GM21723 (cell line): Measurements from ENCODE around the gene IGFL3.
"Not testable (repeated sequence)": the region's sequence is repeated elsewhere in the genome, so short reads cannot be mapped to it uniquely, and the experiment has no call there.

Source experiments
- ATAC-seq: cut with Tn5 transposase; IDR thresholded peaks from one replicate; pipeline ENCODE4 v1.9.1; 2021; ENCODE audit warnings: mild to moderate bottlenecking, moderate library complexity; ENCODE audit not compliant: unreplicated experiment

Gene IGFL3

GRCh38 chr19:46126086-46126580 lies 1.6 kb upstream of the IGFL3 start:
- ATAC-seq: no peak

- ATAC-seq: no peak
Observed at GRCh38 chr19:46125447-46125846, 959 bp upstream of the IGFL3 start.

DNA sequence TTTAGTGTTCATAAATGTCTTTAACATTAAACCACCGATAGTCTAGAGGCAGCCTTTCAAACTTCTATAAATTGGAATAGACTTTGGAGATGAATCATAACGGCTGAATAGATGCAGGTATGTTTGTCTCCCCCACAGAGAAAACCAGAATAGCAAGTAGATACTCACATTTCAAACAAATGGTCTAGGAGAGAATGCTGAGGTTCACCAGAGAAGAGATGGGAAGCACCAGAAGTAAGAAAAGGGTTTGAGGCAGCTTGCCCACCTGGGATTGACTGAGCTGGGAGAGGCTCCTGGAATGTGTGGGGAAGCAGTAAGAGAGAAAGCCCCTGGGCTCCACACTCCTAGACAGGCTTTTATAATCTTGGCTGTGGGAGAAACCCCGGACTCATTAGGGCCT lies 6.4 kb downstream of the IGFL3 start:
- ATAC-seq: no peak

- ATAC-seq: no peak
Observed at GRCh38 chr19:46116121-46116520, 8.4 kb downstream of the IGFL3 start.

DNA sequence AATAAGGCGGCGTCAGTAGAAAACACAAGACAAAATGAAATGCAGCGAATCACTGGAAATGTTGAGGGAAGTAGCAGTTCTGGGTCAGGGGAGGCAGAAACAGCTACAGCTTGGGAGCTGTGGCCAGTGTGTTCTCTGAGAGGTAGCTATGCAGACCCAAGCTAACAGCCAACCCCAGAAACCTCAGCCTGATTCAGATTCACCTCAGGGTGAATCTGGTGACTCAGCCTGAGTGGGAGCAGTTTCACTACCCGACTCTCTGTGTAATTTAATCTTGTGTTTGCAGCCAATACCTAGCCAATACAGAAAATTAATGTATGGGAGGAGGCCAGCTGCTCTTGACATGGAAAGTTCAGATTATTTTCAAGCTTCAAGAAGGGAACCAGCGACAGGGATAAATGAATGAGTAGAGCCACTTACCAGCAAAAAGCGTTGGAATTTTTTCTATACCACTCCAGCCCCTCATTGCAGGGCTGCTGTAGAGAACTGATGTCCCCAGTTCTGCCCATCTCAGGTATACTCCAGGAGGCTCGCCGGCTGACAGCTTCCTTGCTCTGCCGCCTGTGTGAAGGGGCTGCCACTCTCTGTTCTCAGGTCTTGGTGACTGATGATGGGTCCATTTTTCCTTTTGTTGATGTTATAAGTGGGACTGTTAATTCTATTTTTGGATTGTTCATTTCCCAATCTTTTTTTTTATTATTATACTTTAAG lies 8.9 kb downstream of the IGFL3 start:
- peak; percentile 63 for ATAC-seq

DNA sequence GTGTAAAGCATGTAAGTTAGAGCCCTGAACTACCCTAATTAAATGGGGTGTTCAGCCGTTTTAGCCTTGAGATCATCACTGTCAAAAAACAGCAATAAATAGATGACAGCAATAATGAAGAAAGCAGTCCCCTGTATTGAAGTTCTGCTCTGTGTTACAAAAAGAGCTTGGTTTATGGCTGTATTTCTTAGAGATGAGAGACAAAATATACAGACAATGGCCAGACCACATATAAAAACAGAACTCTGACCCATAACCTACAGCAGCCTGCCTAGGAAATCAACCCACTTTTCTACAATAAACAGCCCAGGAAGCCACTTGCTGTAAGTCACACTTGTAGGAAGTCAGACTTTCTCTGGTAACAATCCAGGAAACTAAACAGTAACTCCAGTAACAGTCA lies 10.8 kb downstream of the IGFL3 start:
- no peak for ATAC-seq

DNA sequence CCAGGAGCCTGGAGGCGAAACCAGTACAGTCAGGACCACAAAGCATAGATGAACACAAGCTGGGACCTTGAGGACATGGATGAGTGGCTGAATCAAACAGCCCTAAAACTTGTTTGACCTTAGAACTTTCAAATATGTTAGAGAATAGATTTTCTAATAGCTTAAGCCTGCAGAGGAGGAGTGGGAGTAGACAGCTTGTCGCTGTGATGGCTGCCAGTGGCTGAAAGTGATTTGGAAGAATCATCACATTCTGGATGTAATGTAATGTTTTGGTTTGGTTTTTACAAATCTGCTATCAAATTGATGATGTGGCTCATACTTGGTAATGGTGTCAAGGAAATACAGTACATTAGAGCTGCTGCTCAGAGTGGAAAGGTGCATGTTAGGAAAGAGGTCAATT lies 12.0 kb downstream of the IGFL3 start:
- ATAC-seq: no peak

DNA sequence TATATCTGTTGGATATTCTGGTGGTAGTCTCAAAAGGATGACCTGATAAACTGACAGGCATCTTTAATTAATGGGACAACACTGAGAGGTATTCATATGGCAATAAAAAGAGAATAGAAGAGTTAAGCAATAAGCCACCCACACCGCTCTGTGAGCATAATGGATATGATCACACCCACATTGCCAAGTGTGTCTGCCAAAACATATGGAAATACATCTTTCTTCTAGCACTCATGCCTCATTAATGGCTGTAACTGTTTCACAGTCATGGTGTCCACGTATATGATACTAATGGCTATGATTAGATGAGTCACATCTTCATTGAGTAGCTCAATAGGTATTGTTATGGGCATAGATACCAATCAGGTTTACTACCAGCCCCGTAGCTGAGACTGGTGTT lies 13.1 kb downstream of the IGFL3 start:
- ATAC-seq: no peak

- ATAC-seq: no peak
Observed at GRCh38 chr19:46109876-46110275, 14.6 kb downstream of the IGFL3 start.

- no peak for ATAC-seq
Observed at GRCh38 chr19:46107371-46107770, 17.1 kb downstream of the IGFL3 start.

DNA sequence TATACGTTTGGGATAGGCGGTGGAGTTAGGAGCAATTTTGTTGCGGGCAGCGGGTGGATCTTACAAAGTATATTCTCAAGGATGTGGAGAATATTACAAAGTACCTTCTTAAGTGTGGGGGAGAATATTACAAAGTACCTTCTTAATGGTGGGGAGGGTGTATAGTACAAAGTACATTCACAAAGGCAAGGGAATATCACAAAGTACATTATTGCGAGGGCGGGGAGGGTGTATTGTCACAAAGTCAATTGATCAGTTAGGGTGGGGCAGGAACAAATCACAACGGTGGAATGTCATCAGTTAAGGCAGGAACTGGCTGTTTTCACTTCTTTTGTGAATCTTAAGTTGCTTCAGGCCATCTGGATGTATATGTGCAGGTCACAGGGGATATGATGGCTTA lies 22.2 kb downstream of the IGFL3 start:
- not testable (repeated sequence) for ATAC-seq

- ATAC-seq: no peak
Observed at GRCh38 chr19:46101293-46101692, 23.2 kb downstream of the IGFL3 start.

DNA sequence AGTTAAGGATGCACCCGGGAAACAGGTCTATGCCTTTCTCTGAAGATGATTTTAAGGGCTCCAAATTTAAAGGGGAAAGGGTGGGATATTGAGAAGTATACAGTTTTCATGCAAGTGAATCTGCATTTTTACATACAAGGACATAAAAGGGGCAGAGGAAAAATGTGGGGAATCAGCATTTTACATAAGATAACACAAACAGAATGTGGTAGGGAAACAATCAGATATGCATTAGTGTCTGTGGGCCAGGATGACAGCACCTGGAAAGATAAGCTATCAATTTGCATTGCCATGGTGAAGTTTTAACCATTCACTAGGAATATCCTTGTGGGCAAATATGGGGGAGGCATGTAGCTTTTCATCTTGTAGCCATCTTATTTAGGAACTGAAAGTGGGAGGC lies 24.1 kb downstream of the IGFL3 start:
- ATAC-seq: no peak

GRCh38 chr19:46090444-46090843 lies 34.0 kb downstream of the IGFL3 start:
- no peak for ATAC-seq

DNA sequence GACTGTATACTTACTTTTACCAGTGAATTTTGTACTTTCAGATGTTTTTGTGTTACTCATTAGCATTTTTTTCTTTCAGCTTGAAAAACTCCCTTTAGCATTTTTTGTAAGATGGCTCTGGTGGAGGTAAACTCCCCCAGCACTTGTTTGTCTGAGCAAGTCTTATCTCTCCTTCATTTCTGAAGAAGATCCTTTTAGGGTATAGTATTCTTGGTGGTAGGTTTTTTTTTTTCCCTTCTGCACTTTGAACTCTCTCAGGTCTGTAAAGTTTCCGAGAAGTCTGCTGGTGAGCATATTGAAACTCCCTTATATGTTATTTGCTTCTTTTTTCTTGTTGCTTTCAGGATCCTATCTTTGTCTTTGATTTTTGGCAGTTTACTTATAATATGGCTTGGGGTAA lies 35.1 kb downstream of the IGFL3 start:
- ATAC-seq: no peak

DNA sequence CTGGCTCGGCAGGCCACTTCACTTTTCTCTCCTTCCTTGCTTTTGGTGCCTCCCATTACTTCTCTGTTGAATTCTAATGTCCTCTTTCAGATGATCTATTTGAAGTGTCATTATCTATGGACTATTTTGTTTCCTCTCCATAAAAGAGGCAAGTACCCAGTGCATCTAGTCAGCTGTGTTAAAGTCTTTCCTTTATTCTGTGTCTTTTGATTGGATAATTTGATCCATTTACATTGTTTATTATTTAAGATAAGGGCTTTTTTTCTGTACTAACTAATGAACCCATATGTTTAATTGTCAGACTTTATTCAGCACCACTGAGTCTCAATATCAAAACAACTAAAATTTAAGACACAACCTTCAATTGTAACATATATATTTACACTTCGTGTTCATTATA lies 36.4 kb downstream of the IGFL3 start:
- no peak for ATAC-seq

DNA sequence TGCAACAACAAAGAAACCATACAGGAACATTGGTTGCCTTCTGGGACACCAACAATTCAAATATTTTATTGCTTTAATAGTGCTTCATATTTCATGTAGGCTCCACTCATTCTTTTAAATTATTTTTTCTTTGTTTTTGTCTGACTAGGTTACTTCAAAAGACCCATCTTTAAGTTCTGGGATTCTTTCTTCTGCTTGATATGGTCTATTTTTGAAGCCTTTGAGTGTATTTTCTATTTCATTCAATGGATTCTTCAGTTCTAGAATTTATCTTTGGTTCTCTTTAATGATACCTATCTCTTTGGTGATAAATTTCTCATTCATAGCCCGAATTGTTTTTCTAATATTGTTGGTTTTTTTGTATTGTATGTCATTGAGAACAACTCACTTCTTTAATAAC lies 38.6 kb downstream of the IGFL3 start:
- no peak for ATAC-seq

DNA sequence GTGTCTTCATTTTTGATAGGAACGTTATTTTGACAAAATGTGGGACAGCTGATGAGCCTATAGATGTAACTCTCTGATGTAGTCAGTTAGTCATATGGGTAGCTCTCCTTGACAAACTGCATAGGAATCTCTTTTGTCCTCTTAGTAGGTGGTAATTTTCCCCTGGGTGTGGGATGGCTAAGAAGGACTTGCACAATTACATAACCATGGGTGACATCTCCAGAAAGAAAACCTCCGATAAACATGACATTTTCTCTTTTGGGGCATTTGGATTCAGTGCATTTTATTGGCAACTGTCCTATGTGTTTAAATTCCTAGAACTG lies 41.8 kb downstream of the IGFL3 start:
- no peak for ATAC-seq

- ATAC-seq: no peak
Observed at GRCh38 chr19:46081928-46082727, 42.4 kb downstream of the IGFL3 start.

DNA sequence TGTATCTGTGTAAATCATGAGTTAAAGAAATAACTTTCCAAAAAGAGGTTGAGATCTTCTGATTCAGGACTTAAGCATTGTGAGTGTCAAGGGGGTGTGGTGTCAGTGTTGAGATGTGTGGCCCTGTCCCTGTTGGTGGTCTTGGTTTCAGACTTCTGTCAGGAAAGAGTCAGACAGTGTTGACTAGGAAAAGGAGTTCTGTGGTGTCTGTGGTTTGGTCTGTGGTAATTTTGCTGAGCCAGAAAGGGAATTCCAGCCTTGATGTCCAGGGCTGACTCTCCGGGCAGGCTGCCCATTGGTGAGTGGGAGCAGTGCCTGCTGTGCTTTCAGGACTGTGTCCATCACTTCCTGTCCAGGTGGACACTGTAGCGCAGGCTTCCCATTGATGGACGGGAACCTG lies 43.9 kb downstream of the IGFL3 start:
- ATAC-seq: no peak

- ATAC-seq: no peak
Observed at GRCh38 chr19:46079576-46079975, 44.9 kb downstream of the IGFL3 start.

- ATAC-seq: not testable (repeated sequence)
Observed at GRCh38 chr19:46078573-46079332, 45.7 kb downstream of the IGFL3 start.
